Right lobe of liver (tissue), 4 donors: Measurements from ENCODE around the gene PKD2L1.

Source experiments
- CTCF ChIP-seq, 4 donors: fragments of 200-600 bp in 3 of 4; fragments of 450-650 bp in 1 of 4; IDR thresholded peaks; one replicate each; pipeline versions ENCODE4 v1.5.1 to v1.8.0; 2016 to 2022; ENCODE audit warnings: antibody characterized with exemption in 4 of 4, mild to moderate bottlenecking in 2 of 4
- POLR2A ChIP-seq: fragments of 450-650 bp; IDR thresholded peaks from one replicate; pipeline ENCODE4 v1.6.1; 2017; ENCODE audit warnings: antibody characterized with exemption, mild to moderate bottlenecking
- donor health status: DM: no; HTN: no; CAD: no.
- donor health status: DM: no; HTN: no; CAD: no.
- donor health status: DM: no; HTN: yes; CAD: no.

GRCh38 chr10:100297242-100297641, 32.8 kb downstream of the PKD2L1 start:
- TF ChIP-seq CTCF (IDR thresholded peaks at IDR 0.05) (no peak), POLR2A (no peak)
